GM10248 (cell line): ENCODE data around the gene KLK3.

Experiments
- CTCF ChIA-PET: fragments of 300-600 bp; sonication (Branson Sonifier 250); formaldehyde crosslinking; extraction: SDS; loops from one replicate; lab custom pipeline; 2021; ENCODE audit warnings: antibody characterized with exemption; lab: Yijun Ruan, JAX
- POLR2A ChIA-PET: fragments of 350-650 bp; sonication (Branson Sonifier 250); formaldehyde crosslinking; extraction: SDS; loops from one replicate; lab custom pipeline; 2020; ENCODE audit warnings: antibody characterized with exemption; lab: Yijun Ruan, JAX
- DNase-seq: peaks from one replicate; pipeline ENCODE4 v3.0.0; 2012; ENCODE audit errors: extremely low spot score
- TF ChIP-seq, protein P1 (sequence below): IDR thresholded peaks from 2 replicates; pipeline ENCODE4 v1.5.1; 2012; ENCODE audit warnings: mild to moderate bottlenecking, low read depth; ENCODE audit errors: extremely low read depth, missing control alignments, control extremely low read depth

KLK3 gene

DNA sequence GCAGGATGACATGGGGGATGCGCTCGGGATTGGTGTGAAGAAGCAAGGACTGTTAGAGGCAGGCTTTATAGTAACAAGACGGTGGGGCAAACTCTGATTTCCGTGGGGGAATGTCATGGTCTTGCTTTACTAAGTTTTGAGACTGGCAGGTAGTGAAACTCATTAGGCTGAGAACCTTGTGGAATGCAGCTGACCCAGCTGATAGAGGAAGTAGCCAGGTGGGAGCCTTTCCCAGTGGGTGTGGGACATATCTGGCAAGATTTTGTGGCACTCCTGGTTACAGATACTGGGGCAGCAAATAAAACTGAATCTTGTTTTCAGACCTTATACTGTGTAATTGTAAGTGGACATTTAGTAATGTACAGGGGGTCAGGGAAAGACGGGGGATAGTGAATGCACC, 25.5 kb downstream of the KLK3 start:
- CTCF ChIA-PET = no interaction called here
- TF ChIP-seq, protein P1, sequence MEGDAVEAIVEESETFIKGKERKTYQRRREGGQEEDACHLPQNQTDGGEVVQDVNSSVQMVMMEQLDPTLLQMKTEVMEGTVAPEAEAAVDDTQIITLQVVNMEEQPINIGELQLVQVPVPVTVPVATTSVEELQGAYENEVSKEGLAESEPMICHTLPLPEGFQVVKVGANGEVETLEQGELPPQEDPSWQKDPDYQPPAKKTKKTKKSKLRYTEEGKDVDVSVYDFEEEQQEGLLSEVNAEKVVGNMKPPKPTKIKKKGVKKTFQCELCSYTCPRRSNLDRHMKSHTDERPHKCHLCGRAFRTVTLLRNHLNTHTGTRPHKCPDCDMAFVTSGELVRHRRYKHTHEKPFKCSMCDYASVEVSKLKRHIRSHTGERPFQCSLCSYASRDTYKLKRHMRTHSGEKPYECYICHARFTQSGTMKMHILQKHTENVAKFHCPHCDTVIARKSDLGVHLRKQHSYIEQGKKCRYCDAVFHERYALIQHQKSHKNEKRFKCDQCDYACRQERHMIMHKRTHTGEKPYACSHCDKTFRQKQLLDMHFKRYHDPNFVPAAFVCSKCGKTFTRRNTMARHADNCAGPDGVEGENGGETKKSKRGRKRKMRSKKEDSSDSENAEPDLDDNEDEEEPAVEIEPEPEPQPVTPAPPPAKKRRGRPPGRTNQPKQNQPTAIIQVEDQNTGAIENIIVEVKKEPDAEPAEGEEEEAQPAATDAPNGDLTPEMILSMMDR = no peak
- DNase-seq = no peak
- POLR2A ChIA-PET = no interaction called here

DNA sequence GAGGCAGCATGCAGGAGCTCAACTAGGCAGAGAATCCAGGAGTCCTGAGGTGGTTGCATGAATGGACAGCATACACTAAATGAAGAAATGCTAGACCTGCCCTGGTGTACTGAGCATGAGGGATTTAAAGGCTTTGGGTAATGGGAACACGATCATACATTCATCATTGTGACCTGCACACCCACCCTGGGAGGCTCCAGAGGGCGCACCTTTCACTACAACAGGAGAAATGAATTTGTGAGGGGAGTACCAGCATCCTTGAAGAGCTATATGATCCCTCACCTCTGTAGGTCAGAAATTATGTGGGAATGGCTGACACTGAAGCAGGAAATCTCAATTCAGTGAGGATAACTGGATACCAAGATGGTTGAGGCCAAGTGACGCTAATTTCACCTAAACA, 27.5 kb downstream of the KLK3 start:
- TF ChIP-seq, protein P1 = peak; percentile 23
- ChIA-PET POLR2A (no interaction called here), CTCF (interaction anchor here (0.9 to 1.9 kb wide), 5 partner anchors 8 to 90 kb away, joined by 3 to 14 read pairs (median 3); partner anchors contain the start of gene KLK2)
- DNase-seq = no peak

DNA sequence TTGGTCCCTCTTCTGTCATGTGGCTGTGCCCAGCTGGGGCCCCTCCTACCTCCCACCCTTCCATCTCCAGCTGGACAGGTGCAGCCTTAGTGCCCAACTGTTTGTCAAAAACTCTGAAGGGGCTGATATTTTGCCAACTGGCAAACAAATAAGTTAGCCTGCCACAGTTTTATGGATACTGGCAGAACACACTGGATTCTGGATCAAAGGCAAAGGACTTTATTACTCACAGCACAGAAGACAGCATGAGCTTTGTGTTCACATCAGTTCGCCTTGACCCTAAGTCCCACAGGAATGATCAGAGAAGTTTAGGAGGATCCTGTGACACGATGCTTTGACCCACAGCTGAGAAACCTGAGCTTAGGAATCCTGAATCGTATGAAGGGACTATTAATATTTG, 34.9 kb downstream of the KLK3 start:
- TF ChIP-seq, protein P1 = no peak
- DNase-seq = no peak
- ChIA-PET POLR2A (interaction anchor here (0.6 kb wide), 1 partner anchor 100 kb away, joined by 4 read pairs; no protein-coding TSS in a partner anchor), CTCF (interaction anchor here (1.7 to 1.9 kb wide), 2 partner anchors 17 to 32 kb away, joined by 4 to 10 read pairs; partner anchors contain the start of gene KLK2)

DNA sequence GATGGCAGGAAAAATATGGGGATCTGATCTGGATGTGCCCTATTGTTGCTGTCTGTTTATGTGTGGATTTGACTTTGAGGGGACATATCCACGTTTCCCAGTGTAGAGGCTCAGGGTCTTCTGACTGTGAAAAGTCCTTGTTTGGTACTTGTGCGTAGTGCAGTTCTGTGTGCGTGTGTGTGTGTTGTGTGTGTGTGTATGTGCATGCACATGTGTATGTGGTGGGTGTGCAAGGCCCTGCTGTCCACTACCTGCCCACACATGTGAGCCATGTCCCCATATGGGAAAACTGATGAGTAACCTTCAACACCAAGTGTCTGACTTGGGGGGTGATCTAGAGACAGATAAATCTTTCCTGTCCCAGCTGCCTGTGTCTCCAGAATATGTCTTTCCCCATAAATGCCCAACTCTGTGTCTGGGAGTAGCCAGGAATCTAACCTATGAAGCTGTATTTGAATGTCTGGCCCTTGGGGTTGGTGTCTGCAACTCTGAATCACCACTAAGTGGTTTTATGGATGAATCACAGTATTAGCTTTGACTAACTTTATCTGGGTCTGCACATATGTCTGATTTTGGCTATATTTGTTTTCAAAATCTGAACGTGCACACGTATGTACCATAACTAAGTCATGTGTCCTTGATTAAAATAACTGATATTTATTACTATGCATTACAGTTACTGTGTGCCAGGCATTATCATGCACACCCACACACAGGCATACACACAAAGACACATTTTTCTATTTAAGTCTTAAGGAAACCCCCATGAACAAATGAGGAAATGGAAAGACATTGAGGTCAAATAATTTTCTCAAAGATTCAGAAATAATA, 35.9 kb downstream of the KLK3 start:
- CTCF ChIA-PET = interaction anchor here (1.7 to 1.9 kb wide), 2 partner anchors 18 to 31 kb away, joined by 4 to 10 read pairs; partner anchors contain the start of gene KLK2
- DNase-seq = no peak
- TF ChIP-seq, protein P1 = no peak
- POLR2A ChIA-PET = interaction anchor here (0.6 kb wide), 1 partner anchor 101 kb away, joined by 4 read pairs; no protein-coding TSS in a partner anchor

DNA sequence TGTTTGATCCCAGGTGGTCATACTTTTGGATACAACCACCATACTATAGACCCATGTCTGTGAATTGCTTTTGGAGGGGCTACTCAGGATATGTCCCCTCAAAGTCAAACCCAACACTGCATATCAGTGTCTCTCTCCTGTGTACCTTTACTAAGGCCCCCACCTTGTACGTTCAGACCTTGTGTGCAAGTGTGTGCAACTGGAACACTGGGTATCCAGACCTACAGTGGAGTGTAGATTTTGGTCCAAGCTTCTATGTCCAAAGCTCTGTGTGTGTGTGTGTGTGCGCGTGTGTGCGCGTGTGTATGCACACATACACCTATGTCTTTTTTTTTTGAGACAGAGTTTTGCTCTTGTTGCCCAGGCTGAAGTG, 36.5 kb downstream of the KLK3 start:
- ChIA-PET CTCF (interaction anchor here (1.0 to 1.4 kb wide), 3 partner anchors 12 to 109 kb away, joined by 3 read pairs; no protein-coding TSS in a partner anchor), POLR2A (no interaction called here)
- TF ChIP-seq, protein P1 = no peak
- DNase-seq = no peak

DNA sequence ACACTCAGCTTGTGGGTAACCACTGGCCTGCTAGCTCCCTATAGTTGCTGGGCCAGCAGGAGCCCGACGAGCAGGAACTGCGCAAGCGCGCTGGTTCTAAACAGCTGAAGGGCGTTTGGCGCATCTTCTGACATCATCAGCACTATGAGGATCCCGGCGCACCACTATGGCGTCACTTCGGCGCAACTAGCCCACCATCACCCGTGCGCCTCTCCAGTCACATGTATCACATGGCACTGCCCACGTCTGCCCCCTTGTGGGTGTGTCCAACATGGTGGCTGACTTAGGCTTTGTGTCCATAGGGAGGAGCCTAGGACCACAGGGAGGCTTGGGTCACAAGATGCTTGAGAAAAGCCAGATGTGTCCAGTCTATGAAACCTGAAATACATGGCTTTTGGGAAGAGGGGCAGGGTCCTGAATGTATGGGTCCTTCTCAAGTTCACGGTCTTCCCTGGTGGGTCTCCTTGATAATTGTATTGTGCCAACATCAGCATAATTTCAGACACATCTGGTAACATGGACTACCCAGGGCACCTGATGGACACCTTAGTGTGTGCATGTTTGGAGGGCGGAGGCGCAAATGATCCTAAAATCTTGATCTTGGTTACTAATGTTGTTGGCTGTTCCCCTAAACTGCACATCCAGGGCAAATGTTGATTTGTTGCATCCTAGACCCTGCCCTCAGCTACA, 38.5 kb downstream of the KLK3 start:
- no peak for DNase-seq
- ChIA-PET POLR2A (interaction anchor here (0.6 to 1.0 kb wide), 2 partner anchors 89 kb away, joined by 3 to 5 read pairs; no protein-coding TSS in a partner anchor), CTCF (interaction anchor here (0.8 to 2.0 kb wide), 6 partner anchors 9 to 100 kb away, joined by 3 to 8 read pairs (median 4); no protein-coding TSS in a partner anchor)
- TF ChIP-seq, protein P1 = no peak
